Measurements from ENCODE around the gene ANK2.

- TF ChIP-seq CTCF (IDR thresholded peaks at IDR 0.05; ENCODE audit: low read depth, low read length) (no peak), POLR2A (IDR thresholded peaks at IDR 0.05; ENCODE audit: extremely low read depth, insufficient read length) (no peak), MAX (IDR thresholded peaks at IDR 0.05; ENCODE audit: low read depth, low read length) (no peak), MYC (IDR thresholded peaks at IDR 0.05; ENCODE audit: low read depth, low read length) (no peak)
Measured at GRCh38 chr4:113317523-113317922, 268.1 kb downstream of the ANK2 start.
